ENCODE results near the gene KLF15.

Gene KLF15

DNA sequence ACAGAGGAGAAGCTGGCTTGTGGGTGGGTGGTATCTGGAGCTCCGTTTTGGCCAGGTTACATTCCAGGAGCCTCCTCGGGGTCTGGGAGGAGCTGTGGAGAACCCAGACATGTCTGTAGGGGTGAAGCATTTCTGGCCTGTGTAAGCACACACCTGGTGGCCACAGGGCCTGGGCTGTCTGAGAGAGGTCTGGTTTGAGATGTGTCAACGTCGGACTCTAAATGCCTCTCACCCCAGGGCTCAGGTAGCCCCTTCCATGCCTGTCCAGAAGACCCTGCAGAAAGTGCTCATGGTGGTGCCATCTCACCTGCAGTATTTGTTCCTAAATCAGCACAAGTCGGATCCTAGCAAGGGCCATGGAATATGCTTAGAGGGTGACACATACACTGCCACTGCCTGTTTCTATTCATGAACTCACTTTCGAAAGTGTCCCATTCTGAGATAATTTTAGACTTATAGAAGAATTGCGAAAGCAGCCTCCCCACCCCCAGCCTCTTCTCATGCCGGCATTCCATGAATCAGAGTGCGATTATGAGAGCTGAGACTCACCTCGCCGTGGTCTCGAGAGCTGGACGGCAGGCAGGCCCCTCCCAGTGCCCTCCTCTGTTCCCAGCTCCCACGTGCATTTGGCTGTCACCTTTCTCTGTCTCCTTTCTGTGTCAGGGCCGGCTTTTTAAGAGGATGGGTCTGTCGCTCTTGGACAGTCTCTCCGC is 63.7 kb downstream of the KLF15 start:
- TF ChIP-seq ZNF274 (IDR thresholded peaks at IDR 0.05; ENCODE audit: low read depth, low read length): no peak

More for the DNA sequence above, 63.7 kb downstream of the KLF15 start:
- H3K4me3 ChIP-seq (ENCODE audit: low read length): no peak overlapping the region
